Measurements from ENCODE around the gene GLCE. TPM values are rescaled to one million over a fixed set of nuclear protein-coding genes. Genes with fewer than 3 reads are reported as not detected.
A peak's percentile ranks its signal among the peaks of the same experiment; 100 is the strongest.
"Not testable (repeated sequence)": the region's sequence is repeated elsewhere in the genome, so short reads cannot be mapped to it uniquely, and the experiment has no call there.

GLCE gene
- total RNA-seq, 1 donor from 2014 or later, result 76.4 TPM

- peak; percentile 41 for DNase-seq
Measured at GRCh38 chr15:69161079-69161877, 843 bp downstream of the GLCE start.

DNA sequence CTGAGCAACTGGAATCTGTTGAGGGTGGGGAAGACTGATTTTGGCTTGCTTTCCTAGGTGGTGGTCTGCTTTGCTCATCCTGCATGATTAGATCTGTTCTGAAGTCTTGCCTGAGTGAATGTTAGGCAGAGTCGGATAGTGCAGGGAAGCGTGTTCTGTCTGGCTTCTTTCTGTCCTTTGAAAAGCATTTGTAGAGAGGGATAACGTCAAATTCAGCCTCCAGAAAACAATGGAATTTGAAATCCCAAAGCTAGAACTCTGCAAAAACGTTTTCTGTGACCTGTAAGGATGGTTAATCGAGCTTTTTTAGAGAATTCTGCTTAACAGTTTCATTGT is 1.4 kb downstream of the GLCE start:
- DNase-seq, result no peak

- no peak for DNase-seq
Measured at GRCh38 chr15:69163141-69163669, 2.8 kb downstream of the GLCE start.

DNA sequence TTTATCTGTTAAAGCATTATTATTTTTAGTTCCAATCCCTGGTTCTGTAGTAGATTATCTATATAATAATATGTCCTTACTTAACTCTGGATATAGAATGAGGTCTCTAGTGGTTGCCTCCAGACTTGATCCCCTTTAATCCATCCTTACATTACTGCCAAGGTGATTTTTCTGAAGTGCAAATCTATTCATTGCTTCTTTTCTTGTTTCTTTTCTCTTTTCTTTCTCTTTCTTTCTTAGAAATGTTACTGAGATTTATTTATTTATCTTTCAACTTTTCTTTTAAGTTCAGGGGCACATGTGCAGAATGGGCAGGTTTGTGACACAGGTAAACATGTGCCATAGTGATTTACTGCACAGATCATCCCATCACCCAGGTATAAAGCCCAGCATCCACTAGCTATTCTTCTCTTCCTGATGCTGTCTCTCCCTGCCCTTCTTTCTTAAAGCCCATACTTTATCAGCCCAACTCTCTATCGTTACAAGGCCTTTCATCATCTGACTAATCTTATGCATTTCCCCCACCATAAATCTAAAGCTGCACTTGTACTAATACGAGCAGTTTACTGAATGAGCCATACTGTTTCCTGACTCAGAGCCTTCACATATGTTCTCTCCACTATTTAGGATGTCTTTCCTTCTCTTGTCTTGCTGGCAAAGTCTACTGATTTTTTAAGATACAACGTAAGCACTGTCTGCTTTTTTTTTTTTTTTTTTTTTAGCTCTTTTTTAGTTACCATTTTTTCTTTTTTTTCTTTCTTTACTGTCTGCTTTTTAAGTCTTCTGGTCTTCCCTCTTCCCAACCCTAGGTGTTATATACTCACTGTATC is 4.6 kb downstream of the GLCE start:
- no peak for DNase-seq

DNA sequence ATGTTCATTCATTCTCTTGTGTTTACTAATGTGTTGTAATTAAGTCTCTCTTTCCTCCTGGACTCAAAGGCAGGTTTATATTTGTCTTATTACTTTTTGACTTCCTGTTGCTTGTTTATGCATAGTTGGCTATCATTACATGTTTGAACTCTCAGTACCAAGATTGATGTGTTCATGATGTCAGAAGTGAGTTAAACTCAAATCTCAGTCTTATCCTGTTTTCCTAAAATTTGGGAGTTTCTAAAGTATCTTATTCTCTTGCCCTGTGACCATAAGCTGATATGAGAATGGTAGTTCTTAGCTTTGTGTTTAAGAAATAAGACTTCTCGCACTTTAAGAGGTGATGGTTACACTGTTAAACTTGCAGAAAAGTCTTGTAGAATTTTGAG is 5.2 kb downstream of the GLCE start:
- DNase-seq, result no peak

- no peak for DNase-seq
Measured at GRCh38 chr15:69167218-69167846, 6.9 kb downstream of the GLCE start.

- DNase-seq, result not testable (repeated sequence)
Measured at GRCh38 chr15:69168361-69168760, 7.9 kb downstream of the GLCE start.

- DNase-seq, result not testable (repeated sequence)
Measured at GRCh38 chr15:69169540-69169939, 9.1 kb downstream of the GLCE start.

DNA sequence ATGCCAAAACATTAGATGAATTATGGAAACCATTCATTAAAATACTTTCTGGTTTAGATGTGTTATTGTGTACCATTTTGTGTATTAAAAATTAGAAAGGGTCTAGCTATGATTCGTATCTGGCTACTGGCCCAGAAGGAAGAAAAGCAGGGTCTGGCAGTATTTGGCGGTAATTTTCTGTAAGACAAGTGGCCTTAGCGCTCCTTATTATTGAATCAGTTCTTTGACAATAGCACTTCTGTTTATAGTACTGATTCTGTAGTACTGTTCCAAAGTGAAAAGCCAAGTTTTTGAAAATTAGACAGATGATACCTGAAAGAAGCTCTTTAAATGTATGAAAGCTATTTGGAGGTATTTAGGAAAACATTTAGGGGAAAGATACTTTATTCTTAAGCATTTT is 10.2 kb downstream of the GLCE start:
- no peak for DNase-seq

DNA sequence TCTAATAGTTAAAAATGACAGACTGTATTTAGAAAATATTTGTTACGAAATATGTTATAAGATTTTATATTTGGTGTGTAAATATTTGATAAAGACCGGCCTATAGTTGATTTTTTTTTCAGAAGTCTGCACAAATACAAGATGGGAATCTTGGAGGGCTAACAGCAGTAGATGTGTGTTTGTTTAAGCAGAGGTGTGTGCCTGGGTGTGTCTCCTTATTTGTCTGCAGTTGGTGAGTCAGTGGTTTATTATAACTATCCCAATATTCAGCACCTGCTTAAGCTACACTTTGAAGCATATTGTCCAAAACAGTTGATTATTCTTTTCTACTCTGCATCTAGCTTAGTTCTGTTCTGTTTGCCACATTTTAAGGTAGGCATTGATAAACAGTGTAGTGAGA is 12.4 kb downstream of the GLCE start:
- DNase-seq, result no peak

DNA sequence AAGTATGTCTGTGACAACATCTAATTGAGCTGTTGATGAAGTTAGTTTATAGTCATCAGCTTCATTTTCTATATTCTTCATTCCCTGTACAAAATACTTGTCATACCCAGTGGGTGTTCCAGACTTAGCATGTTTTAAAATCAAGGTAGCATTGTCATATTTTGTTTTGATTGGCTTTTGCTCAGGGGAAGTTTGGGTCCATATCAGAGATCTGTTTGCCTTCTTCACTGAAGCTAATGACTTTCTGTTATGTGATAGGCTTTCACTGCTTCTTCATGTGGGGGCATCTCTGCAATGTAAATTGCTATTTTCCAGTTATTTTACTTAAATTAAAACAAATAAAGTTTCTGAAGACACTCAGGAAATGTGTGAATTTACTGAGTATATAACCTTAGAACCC is 15.1 kb downstream of the GLCE start:
- no peak for DNase-seq

GRCh38 chr15:69181424-69181823 is 21.0 kb downstream of the GLCE start:
- DNase-seq, result no peak

DNA sequence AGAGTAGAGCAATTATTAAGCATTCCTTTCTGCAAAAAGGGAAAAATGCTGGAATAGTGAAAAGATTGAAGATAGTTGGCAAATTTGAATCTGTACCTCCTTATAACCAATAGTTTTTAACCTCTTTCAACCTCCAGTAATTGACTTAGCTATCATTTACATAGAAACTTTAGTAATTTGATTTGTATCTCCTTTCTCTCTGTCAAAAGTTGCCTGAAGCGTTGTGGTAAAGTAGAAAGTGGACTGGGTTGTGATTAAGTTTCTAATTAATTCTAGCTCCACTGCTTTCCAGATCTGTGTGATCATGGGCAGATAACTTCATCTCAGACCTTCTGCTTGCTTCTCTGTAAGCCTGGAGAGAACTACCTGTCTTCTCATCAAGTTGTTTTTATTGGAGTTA is 24.8 kb downstream of the GLCE start:
- DNase-seq, result no peak

DNA sequence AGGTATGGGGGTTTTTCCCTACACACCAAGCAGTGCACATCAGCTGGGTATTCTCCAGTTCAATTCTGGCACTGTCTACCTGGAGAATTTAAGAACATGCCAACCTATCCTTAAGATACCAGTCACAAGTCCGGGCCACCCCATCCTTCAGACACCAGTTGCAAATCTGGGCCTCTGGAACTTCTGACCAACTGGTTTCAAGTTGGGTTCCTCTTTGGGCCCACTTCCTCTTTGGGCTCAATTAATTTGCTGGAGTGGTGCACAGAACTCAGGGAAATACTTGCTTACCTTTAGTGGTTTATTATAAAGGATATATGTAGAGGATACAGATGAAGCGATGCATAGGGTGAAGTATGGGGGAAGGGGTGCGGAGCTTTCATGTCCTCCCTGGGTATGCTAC is 25.3 kb downstream of the GLCE start:
- no peak for DNase-seq

GRCh38 chr15:69189157-69189556 is 28.7 kb downstream of the GLCE start:
- no peak for DNase-seq

GRCh38 chr15:69190091-69190490 is 29.7 kb downstream of the GLCE start:
- DNase-seq, result no peak

- DNase-seq, result no peak
Measured at GRCh38 chr15:69190504-69190903, 30.1 kb downstream of the GLCE start.

DNA sequence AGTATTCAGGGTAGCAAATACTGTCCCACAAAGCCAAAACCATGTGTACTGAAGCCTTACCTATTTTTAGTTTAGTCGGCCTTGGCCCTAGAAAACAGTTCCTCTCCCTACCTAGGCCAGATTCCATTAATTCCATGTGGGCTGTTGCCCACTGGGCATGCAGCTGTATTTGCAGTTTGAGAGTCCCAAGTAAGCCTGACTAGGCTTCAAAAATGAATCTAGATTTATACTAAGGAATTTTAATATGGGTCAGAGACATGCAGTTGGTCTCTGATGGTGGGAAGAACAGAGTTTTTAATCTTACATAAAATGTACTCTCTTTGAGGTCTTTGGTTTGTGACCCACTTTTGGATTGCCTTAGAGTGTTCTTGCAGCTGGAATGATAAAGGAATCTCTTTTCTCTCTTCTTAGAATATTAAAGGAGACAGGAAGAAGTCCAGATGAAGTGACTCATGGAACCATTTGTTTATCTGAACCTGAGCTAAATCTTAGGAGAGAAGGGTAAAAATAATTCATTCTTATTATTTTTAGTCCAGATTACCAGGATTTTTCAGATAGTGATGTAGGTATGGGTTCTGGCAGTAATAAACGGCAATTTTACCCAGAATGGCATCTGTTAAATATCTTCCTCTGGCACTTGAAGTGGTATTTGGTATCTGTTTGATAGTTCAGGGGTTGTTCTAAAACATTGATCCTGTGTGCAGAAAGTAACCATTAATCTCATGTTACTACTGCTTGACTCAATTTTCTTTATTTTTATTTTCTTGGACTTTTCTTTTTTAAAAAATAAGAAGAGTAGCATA is 33.8 kb downstream of the GLCE start:
- DNase-seq, result no peak

GRCh38 chr15:69194854-69195253 is 34.4 kb downstream of the GLCE start:
- no peak for DNase-seq

DNA sequence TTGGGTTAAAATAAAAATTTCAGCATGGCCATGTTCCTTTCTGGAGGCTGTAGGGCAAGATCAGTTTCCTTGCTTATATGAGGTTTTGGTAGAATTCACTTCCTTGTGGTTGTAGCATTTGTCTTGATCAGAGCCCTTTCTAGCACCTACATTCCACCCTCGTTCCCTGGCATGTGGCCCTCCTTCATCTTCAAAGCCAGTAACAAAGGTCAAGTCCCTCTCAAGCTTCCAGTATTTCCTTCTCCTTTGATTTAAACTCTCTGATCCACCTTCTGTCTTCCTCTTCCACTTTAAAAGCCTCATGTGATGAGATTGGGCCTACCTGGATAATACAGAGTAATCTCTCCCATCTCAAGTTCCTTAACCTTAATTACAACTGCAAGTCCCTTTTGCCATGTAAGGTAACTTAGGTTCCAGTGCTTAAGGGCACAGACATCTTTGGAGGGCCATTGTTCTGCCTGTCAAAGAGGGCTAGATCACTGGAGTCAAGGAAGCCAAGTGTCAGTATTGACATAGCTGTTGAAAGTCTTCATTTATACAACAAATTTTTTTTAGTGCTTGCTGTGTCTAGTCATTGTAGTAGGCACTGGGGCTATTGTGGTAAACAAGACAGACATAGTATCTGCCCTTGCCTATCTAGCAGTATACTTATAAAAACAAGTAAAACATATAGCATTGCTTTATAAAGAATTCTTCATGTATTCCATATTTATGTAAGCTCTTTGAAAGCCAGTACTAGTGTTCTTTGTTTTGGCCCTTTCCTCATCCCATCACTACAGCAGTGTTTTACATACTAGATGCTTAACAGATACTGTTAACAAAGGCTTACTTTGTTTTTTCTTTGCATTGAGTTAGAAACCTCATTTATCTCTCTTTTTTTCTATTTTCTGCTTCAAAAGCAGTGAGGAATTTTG is 40.7 kb downstream of the GLCE start:
- no peak for DNase-seq

DNA sequence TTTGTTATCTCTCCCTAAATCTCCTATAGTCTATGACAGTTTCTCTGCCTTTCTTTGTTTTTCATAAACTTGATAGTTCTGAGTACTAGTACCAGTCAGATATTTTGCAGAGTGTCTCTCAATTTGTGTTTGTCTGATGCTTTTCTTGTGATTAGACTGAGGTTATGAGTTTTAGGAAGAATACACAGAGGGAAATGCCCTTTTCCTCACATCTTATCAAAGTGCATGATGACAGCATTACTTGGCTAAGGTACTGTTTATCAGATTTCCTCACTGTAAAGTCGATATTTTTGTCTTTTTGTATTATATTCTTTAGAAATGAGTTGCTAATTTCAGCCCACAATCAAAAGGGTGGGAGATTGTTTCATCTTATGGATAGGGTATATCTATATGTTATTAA is 45.6 kb downstream of the GLCE start:
- DNase-seq, result no peak
